HL-60 (cell line): Measurements from ENCODE around the gene RALGPS2.

Experiments used
- DNase-seq, 2 experiments: peaks; one replicate each; pipeline ENCODE4 v3.0.0-alpha.2; 2010 to 2020; ENCODE audit warnings: low read depth in 1 of 2, low spot score in 1 of 2
- H3K27ac ChIP-seq: fragments of 250-450 bp; sonication (Bioruptor Pico); replicated peaks from 2 replicates; pipeline ENCODE4 v1.5.1; 2020; ENCODE audit warnings: mild to moderate bottlenecking, moderate library complexity
- H3K27me3 ChIP-seq: fragments of 250-450 bp; sonication (Bioruptor Pico); 2 replicates; pipeline ENCODE4 v1.5.1; 2021; ENCODE audit warnings: mild to moderate bottlenecking, moderate library complexity; ENCODE audit not compliant: insufficient read depth, poor library complexity, severe bottlenecking
- H3K4me3 ChIP-seq: replicated peaks from 2 replicates; pipeline ENCODE4 v1.5.1; 2011; ENCODE audit warnings: mild to moderate bottlenecking, control low read depth, low read length; ENCODE audit not compliant: insufficient read depth
- CTCF ChIP-seq: IDR thresholded peaks from one replicate; pipeline ENCODE4 v1.5.1; 2011; ENCODE audit warnings: low read length, control low read depth, inconsistent platforms; ENCODE audit not compliant: insufficient read depth
- GABPA ChIP-seq: IDR thresholded peaks from 2 replicates; pipeline ENCODE4 v1.6.1; 2012; ENCODE audit warnings: low read depth
- POLR2AphosphoS5 ChIP-seq: IDR thresholded peaks from 2 replicates; pipeline ENCODE4 v1.6.1; 2012; ENCODE audit warnings: low read depth
- REST ChIP-seq: IDR thresholded peaks from 2 replicates; pipeline ENCODE4 v1.6.1; 2012; ENCODE audit warnings: low read depth; ENCODE audit not compliant: insufficient replicate concordance
- SPI1 ChIP-seq: IDR thresholded peaks from 2 replicates; pipeline ENCODE4 v1.6.1; 2012; ENCODE audit warnings: low read depth, mild to moderate bottlenecking, borderline replicate concordance

RALGPS2 gene

GRCh38 chr1:178923512-178923911 lies 198.5 kb downstream of the RALGPS2 start:
- H3K4me3 ChIP-seq, result no peak overlapping the region
- no peak overlapping the region for H3K27ac ChIP-seq
- no peaks in the 10 kb centered on the region for H3K27me3 ChIP-seq
- TF ChIP-seq REST (no peak), SPI1 (no peak), CTCF (no peak), POLR2AphosphoS5 (no peak), GABPA (no peak)
- no peak for DNase-seq

- Histone ChIP-seq H3K27me3 (no peaks in the 10 kb centered on the region), H3K27ac (no peak overlapping the region), H3K4me3 (no peak overlapping the region)
- TF ChIP-seq REST, result no peak
- TF ChIP-seq POLR2AphosphoS5, result no peak
- TF ChIP-seq SPI1, result no peak
- TF ChIP-seq CTCF, result no peak
- DNase-seq, result no peak
These were observed 201.0 kb downstream of the RALGPS2 start for GRCh38 chr1:178926046-178926445.

- no peaks in the 10 kb centered on the region for H3K27me3 ChIP-seq
- no peak for DNase-seq
- H3K4me3 ChIP-seq, result no peak overlapping the region
- TF ChIP-seq GABPA (no peak), SPI1 (no peak), POLR2AphosphoS5 (no peak), CTCF (no peak), REST (no peak)
- no peak overlapping the region for H3K27ac ChIP-seq
These were observed 202.0 kb downstream of the RALGPS2 start for GRCh38 chr1:178927003-178927402.
